ENCODE measurements around the gene INHA.
A peak's percentile ranks its signal among the peaks of the same experiment; 100 is the strongest.

Gene INHA

DNA sequence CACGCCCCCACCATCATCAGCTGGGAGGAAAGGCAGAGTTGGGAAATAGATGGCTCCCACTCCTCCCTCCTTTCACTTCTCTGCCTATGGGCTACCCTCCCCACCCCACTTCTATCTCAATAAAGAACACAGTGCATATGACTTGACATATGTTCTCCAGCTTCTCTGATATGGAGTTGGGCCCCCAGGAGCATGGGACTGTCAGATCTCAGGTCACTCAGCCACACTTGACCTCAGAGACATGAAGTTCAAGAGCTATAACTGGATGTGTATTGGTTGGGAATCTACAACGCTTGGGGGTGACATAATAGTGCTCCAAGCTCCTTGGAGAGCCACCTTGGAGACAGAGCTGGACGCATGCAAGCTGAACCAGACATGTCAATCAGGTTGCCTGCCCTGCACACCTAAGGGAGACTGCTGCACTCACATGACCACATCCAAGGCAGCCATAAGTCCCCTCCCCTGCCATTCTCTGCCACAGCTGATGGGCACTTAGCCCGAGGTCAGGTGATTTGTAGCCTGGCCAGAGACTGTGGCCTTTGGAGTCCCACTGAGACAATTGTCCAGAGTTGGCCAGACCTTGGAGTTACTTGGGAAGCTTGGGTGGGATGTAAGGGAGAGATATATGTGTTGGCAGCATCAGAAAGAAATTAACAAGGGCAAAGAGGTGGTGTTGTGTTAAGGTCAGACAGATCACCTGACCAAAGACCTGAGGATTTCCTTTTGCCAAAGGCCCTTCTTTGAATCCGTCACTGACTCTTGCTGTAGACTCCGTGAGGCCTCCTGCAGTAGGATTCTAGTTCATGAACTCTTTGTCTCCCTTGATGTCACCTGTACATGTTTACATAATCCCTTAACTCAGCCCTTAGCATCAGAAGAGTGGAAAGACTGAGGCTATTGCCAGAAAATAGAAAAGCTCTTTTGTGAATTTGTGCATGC, 3.7 kb downstream of the INHA start:
- DNase-seq, result no peak

DNA sequence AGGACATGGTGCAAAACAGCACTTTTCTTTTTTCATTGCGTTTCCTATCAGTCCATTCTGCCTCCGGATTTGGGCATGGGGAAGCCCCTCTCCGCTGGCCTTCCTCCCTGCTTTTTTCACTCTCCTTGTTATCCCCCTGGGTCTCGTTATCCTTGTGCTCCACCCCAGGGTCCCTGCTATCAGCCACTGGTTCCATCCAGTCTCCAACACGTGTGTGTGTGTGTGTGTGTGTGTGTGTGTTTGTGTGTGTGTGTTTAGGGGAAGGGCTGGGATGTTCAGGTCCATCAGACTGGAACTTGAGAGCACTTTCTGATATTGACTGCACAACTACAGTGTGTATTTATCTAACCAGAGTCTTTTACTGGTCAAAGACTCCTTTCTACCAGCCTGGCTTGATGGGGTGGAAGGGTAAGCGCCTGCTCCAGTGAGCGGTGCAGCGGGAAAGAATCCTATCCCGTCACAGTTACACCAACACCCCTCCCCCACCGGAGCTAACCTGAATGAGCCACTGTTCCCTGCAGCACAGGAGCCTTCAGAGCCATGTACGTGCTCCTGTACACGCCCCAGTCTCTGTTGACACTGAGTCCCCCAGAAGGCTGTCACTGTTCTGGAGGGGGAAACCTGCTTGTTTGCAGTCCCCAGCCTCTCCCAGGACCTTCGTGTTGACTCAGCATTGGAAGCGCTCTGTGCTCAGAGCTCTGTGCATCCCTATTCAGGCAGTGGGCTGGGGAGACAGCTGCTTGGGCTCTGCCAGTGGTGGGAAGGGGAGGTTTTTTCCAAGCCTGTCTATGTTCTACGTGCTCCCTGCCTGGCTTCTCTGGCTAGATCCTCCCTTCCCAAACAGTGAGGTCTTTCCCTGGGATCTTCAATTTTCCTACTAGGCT, 4.6 kb downstream of the INHA start:
- peak; percentile 87 for DNase-seq

DNA sequence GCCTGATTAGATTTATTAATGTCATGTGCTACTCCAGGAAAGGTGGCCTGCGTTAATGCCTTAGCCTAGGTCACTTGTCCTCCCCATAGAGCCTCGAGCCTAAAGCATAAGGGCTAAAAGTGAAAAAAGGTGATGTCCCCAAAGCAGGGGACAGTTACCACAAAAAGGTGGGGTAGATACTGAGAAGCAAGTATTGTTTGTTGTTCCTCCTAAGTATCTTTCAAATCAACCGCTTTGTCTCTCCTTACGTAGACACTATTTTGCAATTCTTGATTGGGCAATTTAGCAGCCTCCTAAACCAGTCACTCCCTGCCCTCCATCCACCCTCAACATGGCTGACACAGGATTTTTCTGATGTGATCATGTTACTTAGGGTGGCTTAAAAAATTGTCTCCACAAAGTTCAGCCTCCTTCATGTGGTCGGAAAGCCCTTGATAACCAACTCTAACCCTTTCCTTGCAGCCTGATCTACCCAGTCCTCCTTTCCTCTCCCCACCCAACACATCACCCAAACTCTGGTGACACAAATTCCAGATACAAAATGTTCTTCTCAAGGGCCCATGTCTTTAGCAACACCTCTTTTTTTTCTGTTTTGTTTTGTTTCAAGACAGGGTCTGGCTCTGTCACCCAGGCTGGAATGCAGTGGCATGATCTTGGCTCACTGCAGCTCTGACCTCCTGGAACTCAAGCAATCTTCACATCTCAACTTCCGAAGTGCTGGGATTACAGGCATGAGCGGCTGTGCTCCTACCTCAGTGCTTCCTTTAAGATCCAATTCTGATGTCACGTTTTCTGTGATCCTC, 6.9 kb downstream of the INHA start:
- DNase-seq, result no peak

DNA sequence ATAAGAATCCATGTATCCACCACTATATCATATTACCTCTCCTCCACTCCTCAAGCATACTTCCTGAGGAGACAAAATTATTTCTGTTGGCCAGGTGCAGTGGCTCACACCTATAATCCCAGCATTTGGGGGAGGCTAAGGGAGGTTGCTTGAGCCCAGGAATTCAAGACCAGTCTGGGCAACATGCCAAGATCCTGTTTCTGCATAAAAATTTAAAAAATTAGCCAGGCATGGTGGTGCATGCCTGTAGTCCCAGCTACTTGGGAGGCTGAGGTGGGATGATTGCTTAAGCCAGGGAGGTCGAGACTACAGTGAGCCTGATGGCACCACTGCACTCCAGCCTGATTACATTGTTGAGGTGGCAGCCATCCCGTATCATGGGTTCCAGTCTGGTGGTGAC, 9.2 kb downstream of the INHA start:
- no peak for DNase-seq

DNA sequence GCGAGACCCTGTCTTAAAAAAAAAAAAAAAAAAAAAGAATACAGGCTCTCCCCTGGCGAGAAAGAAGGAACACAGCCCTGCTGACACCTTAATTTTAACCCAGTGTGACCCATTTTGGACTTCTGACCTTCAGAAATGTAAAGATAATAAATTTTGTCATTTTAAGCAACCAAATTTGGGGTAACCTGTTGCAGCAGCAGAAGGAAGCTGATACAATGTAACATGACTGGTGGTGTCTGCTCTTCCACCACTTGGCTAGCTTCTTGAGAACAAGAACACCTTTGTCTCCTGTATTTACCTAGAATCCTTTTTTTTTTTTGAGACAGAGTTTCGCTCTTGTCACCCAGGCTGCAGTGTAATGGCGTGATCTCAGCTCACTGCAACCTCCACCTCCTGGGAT, 19.0 kb downstream of the INHA start:
- no peak for DNase-seq

DNA sequence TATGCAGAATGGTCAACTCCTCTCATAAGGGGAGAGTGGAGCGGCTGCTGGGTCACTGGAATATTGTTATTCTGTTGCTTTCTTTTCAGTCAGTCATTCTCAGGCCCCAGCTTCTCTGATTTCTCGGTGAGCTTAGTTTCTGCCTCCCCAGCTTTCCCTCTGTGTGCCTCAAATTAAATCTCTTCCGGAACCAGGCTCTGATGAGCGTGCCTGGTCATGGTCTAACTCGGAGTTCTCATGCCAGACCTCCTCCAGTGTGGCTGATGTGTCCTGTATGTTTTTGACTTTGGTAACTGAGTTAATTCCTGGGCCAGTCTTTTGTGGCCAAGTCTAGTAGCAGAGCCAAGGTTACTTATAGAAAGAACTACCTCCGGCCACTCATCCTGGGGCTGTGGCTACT, 20.6 kb downstream of the INHA start:
- DNase-seq, result no peak

DNA sequence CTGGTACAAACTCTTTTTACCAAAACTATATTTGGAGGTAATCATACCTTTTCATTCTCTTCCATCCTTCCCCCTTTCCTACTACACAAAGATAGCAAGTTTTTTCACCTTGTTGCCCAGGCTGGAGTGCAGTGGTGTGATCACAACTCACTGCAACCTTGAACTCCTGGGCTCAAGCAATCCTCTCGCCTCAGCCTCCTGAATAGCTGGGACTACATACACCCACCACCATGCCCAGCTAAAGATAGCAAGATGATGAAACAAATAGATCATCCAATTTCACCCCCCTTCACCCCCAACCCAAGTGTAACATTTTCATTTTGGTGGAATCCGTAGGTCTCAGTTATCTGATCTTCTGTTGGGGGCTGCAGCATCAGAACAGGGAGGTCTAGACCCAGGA, 21.0 kb downstream of the INHA start:
- no peak for DNase-seq

DNA sequence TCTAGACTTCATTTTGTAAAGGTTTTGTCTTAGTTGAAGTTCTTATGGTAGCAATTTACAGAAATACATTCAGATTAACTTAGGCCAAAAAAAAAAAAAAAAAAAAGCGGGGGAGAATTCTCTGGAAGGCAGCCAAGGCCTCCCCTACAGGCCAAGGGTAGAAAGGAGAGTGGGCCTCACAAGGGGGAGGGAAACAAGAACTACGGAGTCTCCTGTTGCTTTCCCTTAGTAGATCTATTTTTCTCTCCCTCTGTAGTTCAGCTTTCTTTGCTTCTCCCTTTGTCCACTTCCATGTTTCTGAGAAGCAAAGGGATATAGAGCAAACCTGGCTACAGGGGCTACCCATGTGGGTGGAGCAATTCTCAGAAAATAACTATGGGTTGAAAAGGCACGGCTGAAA, 23.1 kb downstream of the INHA start:
- DNase-seq, result peak; percentile 68

DNA sequence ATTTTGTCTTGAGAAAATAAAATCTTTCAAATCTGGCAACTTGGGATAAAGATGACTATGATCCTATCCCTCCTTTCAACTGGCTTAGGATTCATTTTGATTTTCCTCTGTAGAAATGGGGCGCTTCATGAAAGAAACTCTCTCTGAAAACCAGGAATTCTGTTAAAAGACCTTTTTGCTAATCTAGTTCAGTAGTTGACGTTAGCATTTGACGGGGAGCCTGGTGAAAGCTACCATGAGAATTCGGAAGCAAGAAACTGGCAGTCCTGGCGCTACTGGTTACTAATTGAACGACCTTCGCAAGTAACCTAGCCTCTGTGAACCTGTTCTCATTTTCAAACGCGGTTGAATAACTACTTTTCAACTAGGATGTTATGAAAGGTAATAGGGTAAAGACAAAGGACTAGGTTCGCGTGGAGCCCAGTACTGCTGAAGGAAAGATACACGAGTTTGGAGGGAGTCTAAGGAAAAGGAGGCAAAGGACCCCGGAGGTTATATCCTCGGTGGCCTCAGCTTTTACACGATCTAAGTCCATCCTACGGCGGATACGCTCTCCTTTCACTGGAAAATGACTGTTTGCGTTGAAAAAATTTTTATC, 24.9 kb downstream of the INHA start:
- DNase-seq, result peak; percentile 62

DNA sequence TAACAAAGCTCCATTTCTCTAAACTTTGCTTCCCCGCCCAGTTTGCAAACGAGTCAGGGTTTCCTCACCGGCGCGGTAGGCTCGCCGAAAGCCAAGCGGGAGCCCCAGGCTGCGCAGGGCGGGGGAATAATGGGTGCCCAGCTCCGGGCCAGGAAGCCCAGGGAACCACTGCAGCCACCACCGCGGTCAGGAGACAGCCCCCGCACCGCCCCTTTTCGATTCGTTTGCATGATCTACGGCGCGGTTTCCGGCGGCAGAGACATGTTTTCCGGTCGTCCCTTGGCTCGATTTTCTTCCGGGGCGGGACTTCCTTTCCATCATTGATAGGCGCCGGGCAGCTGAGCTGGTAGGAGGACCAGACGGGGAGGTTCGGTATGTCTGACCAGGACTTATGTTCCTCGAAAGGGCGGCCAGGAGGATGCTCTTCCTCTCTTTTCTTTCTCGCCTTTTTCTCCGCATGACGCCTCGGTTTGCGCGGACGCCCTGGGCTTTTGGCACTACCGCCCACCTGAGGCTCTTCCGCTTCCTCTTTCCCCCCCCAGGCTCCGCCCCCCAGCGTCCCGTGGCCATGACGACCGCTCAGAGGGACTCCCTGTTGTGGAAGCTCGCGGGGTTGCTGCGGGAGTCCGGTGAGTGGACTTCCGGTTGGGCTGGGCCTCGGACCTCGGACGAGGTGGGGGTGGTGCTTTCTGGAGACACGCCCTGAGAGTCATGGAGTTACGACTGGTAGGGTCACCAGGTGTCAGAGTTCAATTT, 25.6 kb downstream of the INHA start, which contains the start of gene STK11IP:
STK11IP (plus strand) TSS at position 306 of the 756 bp plus-strand sequence; CDS start at position 569, 263 bp downstream.
- DNase-seq, result peak; percentile 98

DNA sequence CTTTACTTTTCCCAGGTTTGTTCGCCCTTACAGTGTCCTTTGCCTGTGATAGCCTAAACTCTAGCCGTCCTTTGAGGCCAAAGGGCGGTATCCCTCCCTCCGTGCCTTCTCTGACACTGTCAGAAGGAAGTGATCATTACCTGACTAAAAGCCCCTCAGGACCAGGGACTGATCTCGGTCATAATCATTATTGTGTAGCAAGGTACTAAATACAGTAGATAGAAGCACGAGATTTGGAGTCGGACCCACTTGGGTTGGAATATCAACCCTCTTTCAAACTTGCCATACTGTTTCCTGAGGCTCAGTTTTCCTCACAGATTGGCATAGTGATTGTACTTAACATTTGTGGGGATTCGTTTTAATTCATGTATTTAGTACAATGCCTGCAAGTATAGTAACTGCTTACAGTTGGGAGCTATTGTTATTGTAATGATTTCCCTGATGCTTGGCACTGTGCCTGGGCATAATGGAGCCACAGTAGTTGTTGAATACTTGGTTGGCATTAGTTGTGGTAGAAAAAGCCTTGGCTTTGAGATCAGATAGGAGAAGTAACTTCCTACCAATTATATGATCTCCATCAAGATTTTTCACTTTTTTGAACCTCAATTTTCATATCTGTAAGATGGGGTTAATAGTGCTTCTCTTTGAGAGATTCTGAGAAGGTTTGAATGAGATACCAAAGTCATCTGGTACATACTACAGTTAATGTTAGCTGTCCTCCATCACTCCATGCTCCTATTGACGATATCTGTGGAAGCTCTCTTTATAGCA, 26.4 kb downstream of the INHA start:
- no peak for DNase-seq

DNA sequence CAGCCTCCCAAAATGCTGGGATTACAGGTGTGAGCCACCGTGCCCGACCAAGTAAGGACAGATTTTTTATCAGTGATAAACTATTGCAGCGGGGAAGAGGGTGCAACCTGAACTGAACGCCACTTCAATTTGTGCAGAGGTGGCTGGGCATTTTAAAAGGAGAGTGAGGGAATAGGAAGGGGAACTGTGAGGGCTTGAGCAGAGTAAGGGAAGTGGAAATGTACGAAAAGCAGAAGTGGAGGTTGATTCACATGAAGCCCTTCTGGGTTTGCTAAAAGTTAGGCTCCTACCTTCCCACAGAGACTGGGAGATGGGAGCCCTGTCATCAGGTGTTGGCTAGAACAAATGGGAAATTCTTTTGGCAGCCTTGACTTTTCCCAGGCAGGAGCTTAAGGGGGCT, 31.7 kb downstream of the INHA start:
- no peak for DNase-seq

DNA sequence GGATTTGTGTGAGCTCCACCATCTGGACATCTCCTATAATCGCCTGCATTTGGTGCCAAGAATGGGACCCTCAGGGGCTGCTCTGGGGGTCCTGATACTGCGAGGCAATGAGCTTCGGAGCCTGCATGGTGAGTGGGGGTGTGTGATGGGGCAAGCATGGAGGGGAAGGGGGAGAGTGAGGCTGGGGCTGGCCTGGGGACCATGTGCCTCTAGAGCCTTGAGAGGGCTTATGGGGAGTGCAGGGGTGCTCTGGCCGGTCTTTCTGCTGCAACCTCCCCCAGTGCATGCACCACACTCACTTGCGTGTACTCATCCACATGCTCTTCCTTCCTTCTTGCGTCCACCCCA, 33.5 kb downstream of the INHA start:
- no peak for DNase-seq

DNA sequence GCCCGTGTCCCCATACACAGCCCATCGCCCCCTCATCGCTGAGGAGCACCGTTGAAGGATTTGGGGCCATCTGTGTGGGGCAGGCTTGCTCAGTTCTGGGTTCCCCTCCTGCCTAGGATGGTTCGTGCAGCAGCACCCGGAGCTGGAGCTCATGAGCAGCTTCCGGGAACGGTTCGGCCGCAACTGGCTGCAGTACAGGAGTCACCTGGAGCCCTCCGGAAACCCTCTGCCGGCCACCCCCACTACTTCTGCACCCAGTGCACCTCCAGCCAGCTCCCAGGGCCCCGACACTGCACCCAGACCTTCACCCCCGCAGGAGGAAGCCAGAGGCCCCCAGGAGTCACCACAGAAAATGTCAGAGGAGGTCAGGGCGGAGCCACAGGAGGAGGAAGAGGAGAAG, 35.8 kb downstream of the INHA start:
- no peak for DNase-seq

DNA sequence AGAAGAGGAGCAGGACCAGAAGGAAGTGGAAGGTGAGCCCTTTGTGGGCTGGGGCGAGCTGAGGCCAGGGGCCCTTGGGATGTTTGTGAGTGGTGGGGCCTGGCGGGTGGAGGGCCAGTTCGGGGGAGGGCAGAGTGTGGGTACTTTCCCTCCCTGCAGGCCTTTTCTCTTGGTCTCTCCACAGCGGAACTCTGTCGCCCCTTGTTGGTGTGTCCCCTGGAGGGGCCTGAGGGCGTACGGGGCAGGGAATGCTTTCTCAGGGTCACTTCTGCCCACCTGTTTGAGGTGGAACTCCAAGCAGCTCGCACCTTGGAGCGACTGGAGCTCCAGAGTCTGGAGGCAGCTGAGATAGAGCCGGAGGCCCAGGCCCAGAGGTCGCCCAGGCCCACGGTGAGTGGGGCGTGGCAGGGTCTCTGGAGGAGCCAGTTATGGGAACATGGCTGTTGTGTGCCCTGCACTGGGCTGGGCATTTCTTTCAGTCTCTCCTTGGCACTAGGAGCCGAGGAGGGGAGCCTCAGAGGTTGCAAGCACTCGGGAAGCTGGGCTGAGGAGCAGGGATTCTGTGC, 36.4 kb downstream of the INHA start:
- no peak for DNase-seq

DNA sequence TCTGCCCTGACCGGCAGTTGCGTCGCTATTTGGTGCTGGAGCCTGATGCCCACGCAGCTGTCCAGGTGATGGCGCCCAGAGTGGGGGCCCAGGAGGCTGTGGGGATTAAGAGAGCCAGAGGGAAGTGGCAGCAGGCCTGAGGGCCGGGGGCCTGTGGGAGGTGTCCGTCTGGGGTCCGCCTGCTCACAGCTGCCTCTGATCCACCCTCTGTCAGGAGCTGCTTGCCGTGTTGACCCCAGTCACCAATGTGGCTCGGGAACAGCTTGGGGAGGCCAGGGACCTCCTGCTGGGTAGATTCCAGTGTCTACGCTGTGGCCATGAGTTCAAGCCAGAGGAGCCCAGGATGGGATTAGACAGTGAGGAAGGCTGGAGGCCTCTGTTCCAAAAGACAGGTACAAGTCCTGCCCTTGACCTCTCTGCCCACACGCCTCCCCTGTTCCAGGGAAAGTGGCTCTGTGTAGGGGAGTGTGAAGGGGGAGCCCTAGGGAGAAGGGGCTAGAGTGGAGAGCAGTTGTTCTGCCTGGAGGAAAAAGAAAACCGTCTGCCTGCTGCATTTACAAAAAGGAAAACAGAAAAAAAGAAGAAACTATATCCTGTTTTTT, 37.1 kb downstream of the INHA start:
- DNase-seq, result no peak

DNA sequence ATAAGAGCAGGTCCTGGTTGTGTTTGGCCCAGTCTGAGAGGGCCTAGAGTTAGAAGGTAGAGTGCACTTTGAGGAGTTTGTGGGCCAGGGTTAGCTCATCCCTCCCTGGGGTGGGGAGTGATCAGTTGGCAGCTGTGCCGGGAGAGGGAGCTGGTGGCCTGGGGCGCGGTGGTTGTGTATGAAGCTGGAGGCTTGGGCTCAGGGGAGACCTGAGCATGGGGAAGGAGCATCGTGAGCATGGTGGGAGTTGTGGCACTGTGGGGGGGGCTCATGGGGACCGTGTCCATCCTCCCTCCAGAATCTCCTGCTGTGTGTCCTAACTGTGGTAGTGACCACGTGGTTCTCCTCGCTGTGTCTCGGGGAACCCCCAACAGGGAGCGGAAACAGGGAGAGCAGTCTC, 39.2 kb downstream of the INHA start:
- no peak for DNase-seq

DNA sequence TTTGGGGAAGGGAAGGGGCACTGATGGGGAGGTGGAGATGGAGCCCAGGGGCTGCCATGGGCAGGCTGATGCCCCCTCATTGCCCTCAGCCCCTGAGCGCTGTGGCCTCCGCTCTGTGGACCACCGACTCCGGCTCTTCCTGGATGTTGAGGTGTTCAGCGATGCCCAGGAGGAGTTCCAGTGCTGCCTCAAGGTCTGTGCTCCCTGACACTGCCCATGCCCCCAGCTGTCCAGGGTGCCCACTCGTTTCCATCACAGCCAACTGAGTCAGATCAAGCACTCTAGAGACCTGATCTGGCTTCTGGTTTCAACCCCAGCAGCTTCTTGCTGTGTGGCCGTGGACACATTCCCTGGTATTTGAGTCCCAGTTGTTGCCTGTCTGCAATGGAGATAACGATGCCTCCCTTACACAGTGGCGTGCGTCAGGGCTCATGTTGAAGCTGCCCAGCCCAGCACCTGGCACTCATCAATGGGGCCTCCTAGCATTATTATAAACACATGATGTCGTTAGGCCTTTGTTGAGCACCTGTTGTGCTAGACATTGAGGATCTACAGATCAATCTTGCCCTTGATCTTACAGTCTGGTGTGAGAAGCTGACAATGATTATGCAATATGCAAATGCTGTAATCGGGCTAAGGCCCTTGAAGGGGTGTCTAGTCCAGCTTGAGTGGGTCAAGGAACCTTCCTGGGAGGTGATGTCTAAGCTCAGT, 39.9 kb downstream of the INHA start:
- no peak for DNase-seq

DNA sequence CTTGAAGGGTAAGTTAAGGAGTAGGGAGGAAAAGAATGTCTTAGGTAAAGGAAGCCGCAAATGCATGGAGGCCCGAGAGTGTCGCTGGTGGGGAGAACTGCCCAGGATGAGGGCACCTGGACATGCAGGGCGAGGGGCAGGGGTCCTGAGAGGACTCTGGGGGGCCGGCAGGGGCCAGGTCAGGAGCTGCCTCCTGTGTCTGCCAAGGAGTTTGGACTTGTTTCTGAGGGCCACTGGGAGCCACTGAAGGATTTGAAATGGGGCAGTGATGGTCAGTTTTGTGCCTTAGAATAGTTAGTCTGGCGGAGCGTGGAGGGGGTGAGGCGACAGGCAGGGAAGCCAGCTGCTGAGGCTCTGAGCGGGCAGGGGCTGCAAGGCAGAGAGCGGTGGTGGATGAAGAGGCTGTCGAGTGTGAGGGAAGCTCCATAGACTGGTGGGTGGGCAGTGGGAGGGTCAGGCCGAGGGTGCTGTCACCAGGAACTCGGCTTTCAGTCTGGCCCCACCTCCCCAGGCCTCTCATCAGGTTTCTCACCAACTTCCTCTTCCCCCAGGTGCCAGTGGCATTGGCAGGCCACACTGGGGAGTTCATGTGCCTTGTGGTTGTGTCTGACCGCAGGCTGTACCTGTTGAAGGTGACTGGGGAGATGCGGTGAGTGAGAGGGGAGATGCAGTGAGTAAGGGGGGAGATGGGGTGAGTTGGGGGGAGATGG, 40.6 kb downstream of the INHA start:
- DNase-seq, result no peak
